Smooth muscle cell (in vitro differentiated cells): ENCODE data around the gene CDKN1A. TPM values are rescaled to one million over a fixed set of nuclear protein-coding genes. Genes with fewer than 3 reads are reported as not detected.
A peak's percentile ranks its signal among the peaks of the same experiment; 100 is the strongest.

Experiments used
- DNase-seq: peaks from one replicate; lab custom pipeline; 2025; ENCODE audit not compliant: unreplicated experiment; lab: John Stamatoyannopoulos, UW
- H2AFZ ChIP-seq: fragments of 200-600 bp; sonication (generic); 2 replicates; pipeline ENCODE4 v1.6.0; 2016; ENCODE audit warnings: antibody characterized with exemption, low read depth, mild to moderate bottlenecking
- H3F3A ChIP-seq: fragments of 200-600 bp; sonication (generic); 2 replicates; pipeline ENCODE4 v1.6.0; 2017; ENCODE audit warnings: antibody characterized with exemption, low read depth
- H3K27ac ChIP-seq: fragments of 200-600 bp; sonication (generic); 2 replicates; pipeline ENCODE4 v1.5.1; 2016; ENCODE audit warnings: low read depth, mild to moderate bottlenecking
- H3K27me3 ChIP-seq: fragments of 200-600 bp; sonication (generic); 2 replicates; pipeline ENCODE4 v1.6.1; 2016; ENCODE audit warnings: low read depth, mild to moderate bottlenecking
- H3K36me3 ChIP-seq: fragments of 200-600 bp; sonication (generic); 2 replicates; pipeline ENCODE4 v1.5.1; 2016; ENCODE audit warnings: low read depth
- H3K4me1 ChIP-seq: fragments of 200-600 bp; sonication (generic); 2 replicates; pipeline ENCODE4 v1.5.1; 2016; ENCODE audit warnings: low read depth
- H3K4me2 ChIP-seq: fragments of 200-600 bp; sonication (generic); 2 replicates; pipeline ENCODE4 v1.6.0; 2016; ENCODE audit warnings: mild to moderate bottlenecking
- H3K4me3 ChIP-seq: fragments of 200-600 bp; sonication (generic); 2 replicates; pipeline ENCODE4 v1.5.1; 2016; ENCODE audit warnings: mild to moderate bottlenecking
- H3K79me2 ChIP-seq: fragments of 200-600 bp; sonication (generic); 2 replicates; pipeline ENCODE4 v1.6.0; 2016; ENCODE audit warnings: low read depth, mild to moderate bottlenecking
- H3K9ac ChIP-seq: fragments of 200-600 bp; sonication (generic); 2 replicates; pipeline ENCODE4 v1.6.0; 2016; ENCODE audit warnings: low read depth
- H3K9me3 ChIP-seq: fragments of 200-600 bp; sonication (generic); replicated peaks from 2 replicates; pipeline ENCODE4 v1.5.1; 2016; ENCODE audit warnings: low read depth
- H4K20me1 ChIP-seq: fragments of 200-600 bp; sonication (generic); 2 replicates; pipeline ENCODE4 v1.6.0; 2016; ENCODE audit warnings: low read depth
- WGBS: methylation state at CpG from one replicate; pipeline ENCODE4 v1.1.7; 2016; ENCODE audit warnings: low lambda C conversion rate; 5-methylcytosine and 5-hydroxymethylcytosine counted together
- polyA plus RNA-seq: library from polyadenylated mRNA; unstranded; fragments of >200 nt; fragmentation: Nextera tagmentation; extraction: Ambion mirVana; gene quantifications from 2 replicates; pipeline ENCODE4 v1.2.1, GENCODE V29; 2016
- total RNA-seq: library from RNA; depleted of rRNA; stranded (reverse); fragments of >200 nt; gene quantifications from 2 replicates; pipeline ENCODE4 v1.2.3, GENCODE V29; 2014
- TF ChIP-seq, protein P1 (sequence below): fragments of 200-600 bp; sonication (generic); IDR thresholded peaks from 2 replicates; pipeline ENCODE4 v1.5.1; 2017; ENCODE audit warnings: borderline replicate concordance, mild to moderate bottlenecking, antibody characterized with exemption; ENCODE audit not compliant: insufficient read depth, poor library complexity, severe bottlenecking

CDKN1A gene
- total and polyA plus RNA-seq, 2 experiments from 2014 or later, result 859 to 1,633 TPM

DNA sequence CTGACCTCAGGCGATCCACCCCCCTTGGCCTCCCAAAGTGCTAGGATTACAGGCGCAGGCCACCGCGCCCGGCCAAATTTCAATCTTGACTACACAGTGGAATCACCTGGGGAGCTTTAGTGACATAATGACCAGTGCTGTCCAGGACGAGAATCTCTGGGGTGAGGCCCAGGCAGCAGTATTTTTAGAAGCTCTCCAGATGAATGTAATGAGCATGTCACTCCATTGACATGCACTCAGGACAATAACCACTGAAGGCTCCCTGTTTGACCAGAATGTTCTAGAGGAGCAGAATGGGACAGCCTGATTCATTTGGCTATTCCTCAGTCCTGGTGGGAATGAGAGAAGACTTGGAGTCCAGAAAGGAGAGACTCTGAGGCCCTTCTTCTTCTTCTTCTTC is 45.1 kb upstream of the CDKN1A start:
- Histone ChIP-seq H3K9ac (no peak overlapping the region), H3K4me1 (peaks cover 7% of the 10 kb centered on the region), H3K79me2 (no peaks in the 10 kb centered on the region), H3K4me3 (no peak overlapping the region), H2AFZ (no peak overlapping the region), H3F3A (peaks cover 7% of the 10 kb centered on the region), H3K36me3 (no peaks in the 10 kb centered on the region), H4K20me1 (no peaks in the 10 kb centered on the region), H3K27me3 (no peaks in the 10 kb centered on the region), H3K4me2 (peak overlapping the region; percentile 50), H3K27ac (peak overlapping the region; percentile 73), H3K9me3 (no peaks in the 10 kb centered on the region)
- WGBS, result 86% methylated on average over 6 of the region's 6 CpGs
- TF ChIP-seq, protein P1, sequence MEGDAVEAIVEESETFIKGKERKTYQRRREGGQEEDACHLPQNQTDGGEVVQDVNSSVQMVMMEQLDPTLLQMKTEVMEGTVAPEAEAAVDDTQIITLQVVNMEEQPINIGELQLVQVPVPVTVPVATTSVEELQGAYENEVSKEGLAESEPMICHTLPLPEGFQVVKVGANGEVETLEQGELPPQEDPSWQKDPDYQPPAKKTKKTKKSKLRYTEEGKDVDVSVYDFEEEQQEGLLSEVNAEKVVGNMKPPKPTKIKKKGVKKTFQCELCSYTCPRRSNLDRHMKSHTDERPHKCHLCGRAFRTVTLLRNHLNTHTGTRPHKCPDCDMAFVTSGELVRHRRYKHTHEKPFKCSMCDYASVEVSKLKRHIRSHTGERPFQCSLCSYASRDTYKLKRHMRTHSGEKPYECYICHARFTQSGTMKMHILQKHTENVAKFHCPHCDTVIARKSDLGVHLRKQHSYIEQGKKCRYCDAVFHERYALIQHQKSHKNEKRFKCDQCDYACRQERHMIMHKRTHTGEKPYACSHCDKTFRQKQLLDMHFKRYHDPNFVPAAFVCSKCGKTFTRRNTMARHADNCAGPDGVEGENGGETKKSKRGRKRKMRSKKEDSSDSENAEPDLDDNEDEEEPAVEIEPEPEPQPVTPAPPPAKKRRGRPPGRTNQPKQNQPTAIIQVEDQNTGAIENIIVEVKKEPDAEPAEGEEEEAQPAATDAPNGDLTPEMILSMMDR, result no peak
- no peak for DNase-seq

DNA sequence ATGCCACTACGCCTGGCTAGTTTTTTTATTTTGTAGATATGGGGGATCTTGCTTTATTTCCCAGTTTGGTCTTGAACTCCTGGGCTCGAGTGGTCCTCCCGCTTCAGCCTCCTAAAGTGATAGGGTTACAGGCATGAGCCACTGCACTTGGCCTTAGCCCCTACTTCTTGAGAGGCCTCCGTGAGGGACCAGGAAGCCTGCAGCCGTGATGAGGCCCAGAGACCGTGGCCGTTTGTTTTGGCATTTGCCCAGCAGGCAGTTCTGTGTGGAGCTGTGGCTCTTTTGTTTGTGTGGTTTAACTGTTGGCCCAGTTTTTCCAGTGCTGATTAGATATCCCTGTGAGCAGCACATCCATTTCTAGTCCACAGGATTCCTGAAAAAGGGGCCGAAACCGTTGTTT is 44.6 kb upstream of the CDKN1A start:
- Histone ChIP-seq H3F3A (peaks cover 7% of the 10 kb centered on the region), H3K27me3 (no peaks in the 10 kb centered on the region), H3K4me3 (no peak overlapping the region), H3K27ac (peak overlapping the region; percentile 73), H3K36me3 (no peaks in the 10 kb centered on the region), H2AFZ (no peak overlapping the region), H3K9ac (no peak overlapping the region), H3K4me1 (peaks cover 7% of the 10 kb centered on the region), H3K9me3 (no peaks in the 10 kb centered on the region), H3K79me2 (no peaks in the 10 kb centered on the region), H3K4me2 (peak overlapping the region; percentile 50), H4K20me1 (no peaks in the 10 kb centered on the region)
- DNase-seq, result no peak
- WGBS, result 25% methylated on average over 9 of the region's 9 CpGs
- TF ChIP-seq, protein P1, result no peak

DNA sequence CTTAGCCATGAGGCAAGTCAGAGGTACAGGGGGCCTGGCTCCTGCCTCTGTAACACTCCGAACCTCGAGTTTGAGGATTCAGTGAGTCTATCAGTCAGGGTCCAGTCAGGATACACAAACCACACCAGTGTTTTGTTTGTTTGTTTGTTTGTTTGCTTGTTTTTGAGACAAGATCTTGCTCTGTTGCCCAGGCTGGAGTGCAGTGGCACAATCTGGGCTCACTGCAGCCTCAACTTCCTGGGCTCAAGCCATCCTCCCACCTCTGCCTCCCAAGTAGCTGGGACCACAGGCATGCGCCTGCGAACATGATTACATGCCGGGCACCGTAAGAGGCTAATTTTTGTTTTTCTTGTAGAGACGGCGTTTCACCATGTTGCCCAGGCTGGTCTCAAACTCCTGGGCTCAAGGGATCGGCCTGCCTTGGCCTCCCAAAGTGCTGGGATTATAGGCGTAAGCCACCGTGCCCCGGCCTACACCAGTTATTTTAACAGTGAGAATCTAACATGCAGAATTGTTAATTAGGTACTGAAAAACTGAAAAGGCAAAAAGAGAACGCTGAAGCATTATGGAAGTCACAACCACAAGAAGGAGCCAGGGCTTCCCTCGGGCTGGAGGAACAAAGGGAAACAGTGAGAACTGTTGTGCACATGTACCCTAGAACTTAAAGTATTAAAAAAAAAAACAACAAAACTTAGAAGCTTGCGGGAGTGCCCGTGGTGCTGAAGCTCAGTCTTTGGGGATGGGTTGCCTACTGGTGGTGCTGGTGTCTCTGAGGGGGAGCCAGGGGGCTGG is 44.0 kb upstream of the CDKN1A start:
- TF ChIP-seq, protein P1, result no peak
- Histone ChIP-seq H3K27ac (peak overlapping the region; percentile 73), H3K36me3 (no peaks in the 10 kb centered on the region), H3F3A (peaks cover 7% of the 10 kb centered on the region), H3K4me3 (no peak overlapping the region), H3K4me2 (peak overlapping the region; percentile 50), H3K9ac (no peak overlapping the region), H3K4me1 (peaks cover 7% of the 10 kb centered on the region), H2AFZ (no peak overlapping the region), H4K20me1 (no peaks in the 10 kb centered on the region), H3K9me3 (no peaks in the 10 kb centered on the region), H3K27me3 (no peaks in the 10 kb centered on the region), H3K79me2 (no peaks in the 10 kb centered on the region)
- WGBS, result 54% methylated on average over 16 of the region's 16 CpGs
- no peak for DNase-seq

DNA sequence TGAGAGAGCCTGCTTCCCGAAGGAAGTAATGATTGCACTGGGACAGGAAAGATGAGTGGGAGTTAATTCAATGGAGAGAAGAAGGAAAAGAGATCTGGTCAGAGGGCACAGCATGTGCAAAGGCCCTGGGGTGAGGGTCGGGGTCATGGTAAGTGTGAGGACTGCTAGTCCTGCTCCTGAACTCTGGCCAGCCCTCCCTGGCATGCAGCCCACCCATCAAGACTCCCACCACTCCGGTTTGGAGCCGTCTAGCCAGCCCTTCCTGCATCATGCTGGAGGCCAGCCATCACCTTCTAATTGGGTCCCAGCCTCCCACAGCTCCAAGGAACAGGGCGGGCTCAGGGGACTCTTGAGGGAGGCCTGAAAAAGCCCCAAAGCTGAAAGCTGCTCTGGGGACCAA is 42.2 kb upstream of the CDKN1A start:
- no peak overlapping the region for H2AFZ ChIP-seq
- H3K27ac ChIP-seq, result no peak overlapping the region
- TF ChIP-seq, protein P1, result no peak
- no peaks in the 10 kb centered on the region for H3K79me2 ChIP-seq
- H3K9ac ChIP-seq, result no peak overlapping the region
- no peak for DNase-seq
- no peaks in the 10 kb centered on the region for H3K27me3 ChIP-seq
- H4K20me1 ChIP-seq, result no peaks in the 10 kb centered on the region
- H3F3A ChIP-seq, result peaks cover 7% of the 10 kb centered on the region
- WGBS, result 91% methylated on average over 5 of the region's 5 CpGs
- H3K9me3 ChIP-seq, result no peaks in the 10 kb centered on the region
- no peak overlapping the region for H3K4me2 ChIP-seq
- no peaks in the 10 kb centered on the region for H3K36me3 ChIP-seq
- H3K4me1 ChIP-seq, result peaks cover 7% of the 10 kb centered on the region
- H3K4me3 ChIP-seq, result no peak overlapping the region
